NCI-H510A treated with DMSO at 0.1 percent for 48 hours (cell line): ENCODE results near the gene ATP1B1.

Experiments used
- DNase-seq: peaks from one replicate; lab custom pipeline; 2025; lab: John Stamatoyannopoulos, UW

The ATP1B1 gene

DNA sequence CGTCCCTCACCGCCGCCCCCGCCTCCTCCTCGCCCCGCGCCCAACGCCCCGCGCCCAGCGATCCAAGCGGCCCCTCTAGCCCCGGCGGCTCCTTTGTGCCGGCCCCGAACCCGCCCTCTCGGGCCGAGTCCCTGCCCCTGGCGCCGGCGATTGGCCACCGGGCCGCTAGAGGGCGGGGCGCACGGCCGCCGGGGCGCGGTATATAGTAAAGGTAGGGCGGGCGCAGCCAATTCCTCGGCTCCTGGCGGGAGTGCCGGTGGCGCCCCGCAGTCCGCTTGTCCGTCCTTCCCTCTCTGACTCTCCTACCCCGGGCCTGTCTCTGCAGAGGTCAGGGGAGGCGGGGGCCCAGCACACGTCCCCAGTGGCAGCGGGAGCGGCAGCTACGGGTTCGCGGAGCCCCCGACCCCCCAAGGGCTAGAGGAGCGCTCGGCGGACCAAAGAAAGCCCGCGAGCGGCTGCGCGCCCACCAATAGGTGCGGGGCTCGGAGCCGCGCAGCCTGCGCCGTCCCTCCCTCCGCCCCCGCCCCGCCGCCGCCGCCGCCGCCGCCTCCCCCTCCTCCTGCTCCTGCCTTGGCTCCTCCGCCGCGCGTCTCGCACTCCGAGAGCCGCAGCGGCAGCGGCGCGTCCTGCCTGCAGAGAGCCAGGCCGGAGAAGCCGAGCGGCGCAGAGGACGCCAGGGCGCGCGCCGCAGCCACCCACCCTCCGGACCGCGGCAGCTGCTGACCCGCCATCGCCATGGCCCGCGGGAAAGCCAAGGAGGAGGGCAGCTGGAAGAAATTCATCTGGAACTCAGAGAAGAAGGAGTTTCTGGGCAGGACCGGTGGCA, at the start of gene ATP1B1:
Gene ATP1B1 (plus strand): TSS at position 596 of the 826 bp plus-strand sequence. CDS start 140 bp downstream, at position 736.
- DNase-seq = peak; percentile 92

DNA sequence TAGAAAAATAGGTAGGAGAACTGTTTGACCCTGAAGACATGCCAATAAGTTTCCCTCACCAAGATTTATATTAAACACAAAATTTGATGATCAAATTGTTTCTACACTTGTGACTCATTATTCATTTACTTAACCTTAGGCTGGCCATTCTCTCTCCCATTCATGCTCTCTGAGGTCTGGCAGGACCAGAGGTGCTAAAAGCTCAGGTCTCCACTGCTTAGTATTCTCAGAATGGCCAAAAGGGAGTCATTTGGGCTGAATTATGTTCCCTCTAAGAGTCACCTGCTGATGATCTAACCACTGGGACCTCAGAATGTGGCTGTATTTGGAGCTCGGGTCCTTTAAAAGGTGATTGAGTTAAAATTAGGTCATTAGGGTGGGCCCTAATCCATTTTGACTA, 47.1 kb upstream of the ATP1B1 start:
- DNase-seq = no peak

DNA sequence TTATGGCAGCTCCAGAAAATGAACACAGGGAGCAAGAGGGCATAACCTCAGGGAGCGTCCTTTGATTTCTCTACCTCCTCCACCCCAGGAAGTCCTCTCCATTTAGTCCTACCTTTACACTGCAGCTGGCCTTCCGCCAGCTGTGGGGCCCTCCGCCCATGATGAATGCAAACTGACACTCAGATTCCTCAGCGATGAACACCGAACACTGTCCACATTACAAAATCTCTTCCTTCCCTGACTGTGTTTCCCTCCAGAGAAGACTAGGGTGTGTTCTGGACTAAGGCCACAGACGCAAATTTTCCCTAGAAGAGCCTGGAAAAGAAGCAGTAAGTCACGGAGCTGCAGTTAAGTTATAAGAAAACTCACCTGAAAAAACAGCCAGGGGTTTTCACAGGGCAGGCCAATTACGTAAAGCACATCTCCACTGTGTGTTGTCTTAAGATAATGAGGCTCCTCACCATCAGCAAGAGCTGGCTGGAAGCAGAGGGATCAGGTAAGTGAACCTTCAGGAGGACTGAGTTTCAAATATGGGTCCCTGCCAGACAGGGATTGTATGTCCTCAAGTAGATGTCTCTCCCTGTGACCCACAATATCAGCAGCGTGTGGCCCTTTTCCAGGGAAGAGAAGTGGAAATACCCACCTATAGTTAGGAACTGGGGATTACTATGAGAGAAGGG, 46.3 kb upstream of the ATP1B1 start:
- DNase-seq = peak; percentile 73

DNA sequence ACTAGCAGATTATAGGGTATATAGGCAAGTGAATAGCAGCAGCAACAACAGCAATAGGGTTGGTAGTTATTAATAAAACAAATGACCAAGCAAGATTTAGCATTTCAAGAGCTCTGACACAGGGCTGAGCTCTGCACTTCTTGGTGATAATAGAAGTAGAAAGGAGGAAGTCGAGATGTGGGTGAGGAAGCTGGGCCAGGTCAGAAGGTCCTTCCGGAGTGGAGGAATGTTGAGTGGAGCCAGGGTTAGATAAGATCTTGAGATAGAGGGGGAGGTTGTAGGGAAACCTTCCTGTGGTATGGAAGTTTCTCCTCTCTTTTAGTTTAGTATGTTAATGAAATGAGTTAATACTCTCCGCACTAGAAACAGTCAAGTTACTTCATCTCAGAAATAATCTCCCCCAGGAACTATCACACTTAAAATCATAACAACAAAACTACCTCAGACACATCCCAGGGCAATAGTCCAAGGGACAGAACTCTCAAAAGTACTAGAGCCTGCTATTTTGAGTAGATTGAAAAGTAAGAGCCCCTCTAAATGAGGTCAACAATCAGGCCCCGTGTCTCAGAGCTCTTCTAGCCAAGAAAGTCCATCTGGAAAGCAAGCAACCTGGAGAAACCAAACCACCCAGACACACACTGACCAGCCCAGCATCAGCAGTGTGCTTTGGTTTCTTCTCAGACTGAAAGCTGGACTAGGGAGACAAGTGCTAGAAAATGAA, 45.4 kb upstream of the ATP1B1 start:
- no peak for DNase-seq

DNA sequence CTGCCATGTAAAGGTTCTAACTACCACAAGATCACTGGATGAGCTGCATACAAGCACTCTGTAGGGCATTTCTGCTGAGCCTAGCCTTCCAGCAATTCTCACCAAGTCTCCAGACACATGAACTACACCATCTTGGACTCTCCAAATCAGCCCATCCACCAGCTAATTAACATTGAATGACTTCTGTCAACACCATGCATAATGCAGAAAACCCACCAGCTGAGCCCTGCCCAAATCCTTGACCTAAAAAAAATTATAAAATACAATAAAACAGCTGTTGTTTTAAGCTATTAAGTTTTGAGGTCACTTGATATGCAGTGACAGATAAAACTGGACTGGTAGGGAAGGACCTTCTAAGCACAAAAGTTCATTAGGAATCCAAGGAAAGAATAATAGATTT, 44.3 kb upstream of the ATP1B1 start:
- DNase-seq = no peak

DNA sequence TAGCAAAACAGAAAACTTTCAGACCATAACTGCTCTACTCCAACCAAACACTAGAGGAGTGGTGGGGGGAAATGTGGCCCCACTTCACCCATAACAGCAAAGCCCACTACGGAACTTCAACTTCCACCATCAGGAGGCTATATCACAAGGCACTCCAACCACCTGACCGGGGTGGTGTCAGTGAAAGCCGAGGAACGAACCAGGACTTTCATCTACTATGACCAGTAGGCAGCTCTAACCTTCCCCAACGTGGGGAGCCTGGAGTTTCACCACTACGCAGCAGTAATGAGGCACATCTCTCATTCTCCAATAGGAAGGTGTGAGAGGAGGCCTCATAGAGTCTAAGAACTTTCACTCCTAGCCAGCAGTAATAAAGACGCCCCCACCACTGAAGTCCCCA, 42.4 kb upstream of the ATP1B1 start:
- no peak for DNase-seq

DNA sequence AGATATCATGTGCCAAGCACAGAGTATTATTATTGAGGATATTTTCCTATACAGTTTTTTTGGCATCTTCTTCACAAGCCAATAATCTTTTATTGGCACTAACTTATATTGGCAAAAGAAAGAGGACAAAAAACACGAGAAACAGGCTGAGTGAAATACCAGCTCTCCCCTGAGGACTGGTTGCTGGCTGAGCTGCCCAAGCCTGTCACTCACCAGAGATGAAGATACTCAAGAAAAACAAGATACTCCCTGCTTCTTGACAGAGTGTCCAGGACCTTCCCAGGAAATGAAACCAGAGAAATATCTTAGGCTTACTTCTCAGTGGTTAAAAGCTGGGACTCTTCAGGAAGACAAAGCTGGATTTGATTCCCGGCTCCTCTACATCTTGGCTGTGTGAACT, 35.9 kb upstream of the ATP1B1 start:
- no peak for DNase-seq

DNA sequence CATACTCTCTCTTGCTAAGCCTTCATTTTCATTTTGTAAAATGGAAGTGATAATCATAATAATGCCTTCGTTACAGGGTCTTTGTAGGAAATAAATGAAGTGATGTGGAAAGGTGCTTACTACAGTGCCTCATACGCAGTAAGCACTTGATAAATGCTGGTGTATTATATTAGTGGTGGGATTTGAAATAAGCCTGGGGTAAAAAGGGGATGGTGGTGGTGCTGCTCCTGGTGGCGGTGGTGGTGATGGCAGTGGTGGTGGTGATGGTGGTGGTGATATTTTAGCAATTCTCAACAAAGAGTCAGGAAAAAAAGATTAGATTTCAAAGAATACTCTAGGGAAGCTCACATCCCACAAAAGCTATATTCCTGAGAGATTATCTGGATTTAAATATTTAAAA, 35.5 kb upstream of the ATP1B1 start:
- no peak for DNase-seq

DNA sequence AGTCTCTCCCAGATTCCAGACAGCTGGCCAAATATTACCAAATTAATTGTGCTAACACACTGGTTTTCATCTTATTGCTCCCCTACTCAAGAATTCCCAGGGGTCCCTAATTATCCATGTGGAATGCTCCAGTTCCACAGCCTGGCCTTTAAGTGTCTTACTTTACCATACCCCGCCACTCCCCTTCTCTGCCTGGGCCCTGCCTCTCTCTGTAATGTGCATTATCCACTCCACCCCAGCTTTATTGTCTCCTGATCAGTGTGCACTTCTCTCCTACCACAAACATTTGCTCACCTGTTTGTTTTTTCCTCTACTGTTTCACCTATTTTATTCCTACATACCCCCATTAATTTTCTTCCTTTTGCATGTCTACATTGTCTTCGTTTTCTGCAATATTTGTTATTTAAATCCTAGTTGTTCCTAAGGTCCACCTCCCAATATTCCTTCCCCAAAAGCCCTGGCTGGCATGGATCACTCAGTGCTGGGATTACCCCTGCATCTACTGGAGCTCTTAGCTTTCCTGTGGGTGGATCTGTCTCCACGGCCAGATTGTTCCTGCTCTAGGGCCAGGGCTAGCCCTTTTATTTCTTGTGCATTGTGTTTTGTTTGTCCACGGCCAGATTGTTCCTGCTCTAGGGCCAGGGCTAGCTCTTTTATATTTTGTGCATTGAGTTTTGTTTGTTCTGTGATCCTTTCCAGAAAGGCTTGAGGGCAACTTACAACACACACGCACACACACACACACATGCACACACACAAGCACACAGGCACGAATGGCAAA, 33.4 kb upstream of the ATP1B1 start:
- DNase-seq = peak; percentile 34

DNA sequence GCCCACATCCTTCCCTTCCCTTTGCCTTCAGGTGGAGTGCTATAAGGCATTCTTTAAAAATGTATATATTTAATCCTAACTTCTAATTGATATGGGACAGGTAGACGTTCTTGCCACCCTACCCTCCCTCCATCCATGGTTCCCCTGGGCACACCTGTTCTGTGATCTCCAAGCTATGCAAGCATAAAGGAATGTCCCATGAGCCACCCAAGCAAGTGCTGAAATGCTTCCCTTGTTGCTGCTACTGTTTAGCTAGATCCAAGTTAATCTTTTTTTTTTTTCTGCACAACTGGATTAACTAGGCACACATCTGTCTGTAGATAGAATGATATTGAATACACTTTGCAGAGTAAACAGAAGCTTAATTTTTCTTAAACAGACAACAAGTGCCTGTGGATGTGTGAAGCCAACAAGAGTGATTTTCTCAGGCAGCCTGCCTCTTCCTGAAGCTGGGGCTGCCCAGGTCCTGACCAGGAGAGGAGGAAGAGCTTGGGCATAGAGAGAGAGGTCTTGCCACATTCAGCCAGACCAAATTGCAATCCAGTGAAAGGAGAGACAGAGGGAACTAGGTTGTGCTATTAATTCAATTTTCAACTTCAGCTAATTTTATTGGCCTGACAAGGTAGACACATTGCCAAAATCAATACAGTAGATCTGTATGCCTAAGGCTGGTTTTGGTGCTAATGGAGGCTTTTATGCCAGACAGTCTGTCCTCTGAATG, 28.2 kb upstream of the ATP1B1 start:
- no peak for DNase-seq

DNA sequence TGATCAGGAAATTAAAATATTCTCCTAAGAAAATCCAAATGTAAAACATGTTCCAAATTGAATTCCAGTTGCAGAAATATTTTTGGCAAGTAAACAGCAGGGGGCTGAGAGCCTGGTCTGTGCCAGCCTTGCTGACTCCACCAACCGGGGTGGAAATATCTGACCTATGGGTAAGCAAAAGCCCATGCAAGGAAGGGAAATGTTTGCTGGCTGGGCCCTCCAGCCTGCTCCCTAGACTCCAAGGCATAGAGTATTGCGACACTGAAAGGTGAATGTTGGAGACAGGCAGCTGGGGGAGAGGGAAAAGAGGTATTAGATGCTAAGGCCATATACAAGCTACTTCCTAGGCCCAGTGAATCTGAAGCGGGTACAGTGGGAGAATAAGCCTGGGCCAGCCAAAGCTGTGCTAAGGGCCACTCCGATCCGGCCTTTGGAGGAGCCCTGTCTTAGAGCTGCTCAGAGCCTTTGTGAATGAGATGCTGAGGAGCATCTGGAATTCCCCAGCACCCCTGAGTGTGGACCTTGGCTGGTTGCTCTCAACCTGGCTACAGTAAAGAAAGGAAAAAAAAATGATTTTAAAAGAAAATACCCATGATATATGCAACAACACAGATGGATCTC, 24.9 kb upstream of the ATP1B1 start:
- DNase-seq = no peak

DNA sequence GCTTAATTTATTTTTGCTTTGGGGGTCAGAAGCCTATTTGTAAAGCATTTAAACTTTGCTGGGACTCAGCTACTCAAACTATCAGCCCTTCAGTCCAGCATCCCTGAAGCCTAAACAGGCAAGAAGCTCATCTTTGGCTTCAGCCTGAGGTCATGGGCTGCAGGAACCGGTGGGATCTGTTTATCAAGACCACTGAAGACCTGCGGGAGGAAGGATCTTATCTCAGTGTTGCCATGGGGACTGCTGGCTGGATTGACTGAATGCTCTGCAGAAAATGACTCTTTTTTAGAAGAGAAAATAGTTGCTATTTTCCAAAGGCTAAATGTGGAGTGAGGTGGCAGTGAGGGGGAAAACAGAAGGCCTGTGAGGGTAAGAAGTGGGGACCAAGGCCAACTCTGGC, 20.6 kb upstream of the ATP1B1 start:
- DNase-seq = no peak

DNA sequence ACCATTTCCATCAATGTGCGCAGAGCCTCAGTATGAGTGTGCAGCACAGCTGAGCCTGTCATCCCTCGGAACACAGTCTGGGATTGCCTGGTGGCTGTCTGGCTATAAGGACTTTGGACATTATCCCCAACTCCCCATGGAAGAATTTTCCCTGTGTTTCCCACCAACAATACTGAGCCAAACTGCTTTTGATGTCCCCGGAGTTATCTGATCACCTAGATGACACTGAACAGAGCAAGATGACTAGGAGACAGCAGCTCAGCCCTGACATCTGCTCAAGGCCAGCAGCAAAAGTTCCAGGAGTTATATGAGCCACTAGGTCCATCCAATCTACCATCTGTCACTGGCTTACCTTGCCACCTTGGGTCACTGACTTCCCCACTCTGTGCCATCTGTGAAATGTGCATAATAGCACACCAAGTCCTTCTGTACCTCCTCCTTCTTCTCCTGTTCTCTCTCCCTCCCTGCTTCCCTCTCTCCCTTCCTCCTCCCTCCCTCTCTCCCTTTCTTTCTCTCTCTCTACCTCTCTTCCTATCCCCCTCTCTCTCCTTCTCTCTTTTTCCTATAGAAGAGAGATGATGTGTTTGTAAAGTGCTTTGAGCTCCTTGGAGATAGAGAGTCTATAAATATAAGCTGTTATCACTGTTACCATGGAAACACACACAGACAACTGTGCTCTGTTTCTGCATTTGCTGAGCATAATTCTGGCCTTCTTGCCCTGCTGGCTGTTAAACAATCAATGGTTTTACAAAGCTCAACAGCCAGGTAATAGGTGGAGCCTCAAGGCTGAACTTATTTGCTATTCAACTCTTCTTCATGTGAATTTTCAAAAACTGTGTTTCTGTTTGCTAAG, 19.7 kb upstream of the ATP1B1 start:
- no peak for DNase-seq

DNA sequence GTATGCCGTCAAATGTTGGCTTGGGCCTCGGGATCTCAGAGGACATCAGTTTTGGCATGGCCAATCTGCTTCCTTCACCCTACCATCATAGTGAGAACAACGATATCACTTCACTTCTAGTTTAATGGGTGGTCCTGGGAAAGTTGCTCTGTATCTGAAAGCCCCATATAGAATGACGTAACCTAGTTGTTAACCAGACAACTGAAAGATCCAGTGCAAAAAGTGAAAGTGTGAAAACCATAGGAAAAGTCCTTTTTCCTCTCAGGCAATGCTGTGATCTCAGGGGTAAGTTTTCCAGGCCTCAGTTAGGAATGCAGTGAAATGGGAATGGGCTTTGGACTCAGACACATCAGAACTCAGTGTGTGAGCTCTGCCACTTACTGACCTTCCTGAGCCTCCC, 18.6 kb upstream of the ATP1B1 start:
- no peak for DNase-seq

DNA sequence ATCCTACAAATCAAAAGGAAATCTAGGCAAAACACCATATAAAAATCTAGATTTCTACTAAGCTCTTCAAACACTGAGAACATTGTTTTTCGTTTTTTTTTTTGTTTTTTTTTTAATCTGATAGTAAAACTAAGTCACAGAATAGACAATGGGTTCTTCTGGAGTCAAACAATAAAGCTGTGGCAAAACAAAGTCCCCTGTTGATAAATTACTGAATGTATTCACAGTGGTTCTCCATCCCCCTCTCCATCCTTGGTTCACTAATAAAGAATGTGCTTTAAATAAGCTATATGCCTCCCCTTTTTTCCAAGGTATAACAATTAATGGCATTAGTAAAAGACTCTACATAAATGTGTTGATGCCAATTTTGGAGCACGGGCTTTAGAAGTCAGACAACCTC, 16.7 kb upstream of the ATP1B1 start:
- DNase-seq = no peak

DNA sequence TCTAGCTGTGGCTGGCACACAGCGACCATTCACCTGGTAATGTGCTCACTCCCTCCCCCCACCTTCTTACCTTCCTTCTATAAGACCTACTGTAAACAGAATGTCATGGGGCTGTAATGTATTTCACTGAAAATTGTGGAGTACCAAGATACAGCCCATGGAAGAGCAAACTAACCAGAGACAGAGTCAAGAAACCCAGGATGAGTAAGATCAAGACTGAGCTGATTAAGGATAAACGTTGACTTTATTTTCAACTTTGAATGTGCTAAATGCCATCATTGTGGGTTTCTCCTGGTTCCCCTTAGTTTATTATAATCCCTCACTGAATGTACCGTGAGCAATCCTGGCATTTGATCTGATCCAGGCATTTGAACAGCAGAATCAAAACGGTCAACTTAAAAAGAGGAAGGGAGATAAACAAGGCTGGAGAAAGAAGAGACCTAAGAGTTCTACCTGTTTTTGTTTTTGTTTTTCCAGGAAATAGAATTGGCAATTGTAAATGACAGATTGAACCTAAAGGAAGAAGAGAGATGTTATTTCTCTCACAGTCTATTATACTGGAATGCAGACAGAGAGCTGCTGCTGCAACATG, 16.1 kb upstream of the ATP1B1 start:
- DNase-seq = no peak

DNA sequence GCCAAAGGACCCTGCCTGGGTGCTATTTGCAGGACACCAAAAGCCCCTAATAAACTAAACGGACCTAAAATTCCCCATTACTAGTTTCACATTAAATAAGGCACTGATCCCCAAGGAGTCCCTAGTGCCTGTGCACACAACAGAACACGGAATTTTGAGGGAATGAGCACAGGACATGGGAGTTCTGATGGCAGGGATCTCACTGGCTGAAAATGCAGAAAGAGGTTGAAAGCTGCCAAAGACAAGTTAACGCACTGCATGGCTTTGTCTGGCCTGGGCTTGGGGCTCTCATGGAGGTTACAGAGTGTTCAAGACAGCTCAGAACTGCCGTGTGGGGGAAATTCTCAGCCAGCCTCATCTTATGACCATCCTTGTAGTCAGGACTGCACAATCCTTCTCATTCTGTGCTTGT, 15.6 kb upstream of the ATP1B1 start:
- no peak for DNase-seq

DNA sequence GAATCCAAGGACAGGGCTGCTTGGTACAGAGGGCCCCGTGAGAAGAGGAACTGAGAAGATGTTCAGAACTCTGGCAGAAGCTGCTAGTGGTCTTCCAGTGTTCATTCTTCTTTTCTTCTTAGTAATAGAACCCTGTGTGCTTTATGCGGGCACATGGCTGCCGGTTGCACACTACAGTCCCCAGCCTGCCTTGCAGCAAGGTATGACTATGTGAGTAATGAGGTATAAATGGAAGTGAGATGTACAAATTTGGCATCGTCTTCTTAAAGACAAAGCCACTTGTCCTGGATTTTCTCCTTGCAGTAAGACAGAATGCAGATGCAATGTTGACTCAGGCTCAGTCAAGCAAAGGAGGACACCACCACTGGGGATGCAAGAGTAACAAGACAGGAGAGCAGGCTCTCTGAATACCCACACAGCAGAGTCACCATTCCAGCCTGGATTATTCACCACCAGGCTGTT, 15.0 kb upstream of the ATP1B1 start:
- no peak for DNase-seq

DNA sequence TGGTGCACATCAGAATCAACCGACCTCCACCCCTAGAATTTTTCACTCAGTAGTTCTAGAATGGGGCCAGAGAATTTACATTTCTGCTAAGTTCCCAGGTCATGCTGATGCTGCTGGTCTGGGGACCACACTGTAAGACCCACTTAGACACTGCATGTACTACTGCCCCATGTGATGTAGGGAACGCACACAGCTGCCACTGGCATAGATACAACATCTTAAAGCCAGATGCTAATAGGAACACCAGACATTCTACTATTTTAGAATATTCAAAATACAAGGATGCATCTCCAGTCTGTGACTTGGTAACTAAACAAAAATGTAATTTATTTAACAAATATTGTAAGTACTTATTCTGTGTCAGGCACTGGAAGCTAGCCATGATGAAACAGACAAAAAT, 14.1 kb upstream of the ATP1B1 start:
- no peak for DNase-seq
